GM20000 (cell line): ENCODE data around the gene SFT2D2.

ENCODE experiments used
- DNase-seq: peaks from one replicate; pipeline ENCODE4 v3.0.0; 2012; ENCODE audit warnings: low spot score
- CTCF ChIP-seq: IDR thresholded peaks from 2 replicates; pipeline ENCODE4 v1.5.1; 2012; ENCODE audit warnings: mild to moderate bottlenecking, control low read depth; ENCODE audit errors: extremely low read depth, missing control alignments

The SFT2D2 gene

GRCh38 chr1:168224991-168225390 is 813 bp upstream of the SFT2D2 start:
- no peak for TF ChIP-seq CTCF

DNA sequence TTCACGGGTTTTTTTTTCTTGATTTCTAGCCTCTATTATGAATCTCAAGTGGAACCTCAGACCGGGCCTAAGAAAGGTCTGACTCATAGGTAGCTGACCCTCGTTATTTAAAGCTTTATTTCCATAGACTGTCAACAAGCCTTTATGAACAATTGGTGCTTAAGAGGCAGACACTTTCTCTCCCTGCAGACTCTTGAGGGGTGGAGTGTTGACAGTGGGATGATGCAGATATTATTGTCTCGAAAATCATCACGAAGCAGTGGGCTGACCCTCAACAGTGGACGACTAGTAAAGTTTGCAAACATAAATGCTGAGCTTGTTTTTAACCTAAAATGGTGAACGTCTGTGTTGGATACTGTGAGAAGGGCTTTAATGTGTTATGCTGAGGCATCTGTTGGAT is 1.8 kb downstream of the SFT2D2 start:
- peak; percentile 39 for DNase-seq
- no peak for TF ChIP-seq CTCF

More at GRCh38 chr1:168224991-168225390, 813 bp upstream of the SFT2D2 start:
- no peak for DNase-seq

DNA sequence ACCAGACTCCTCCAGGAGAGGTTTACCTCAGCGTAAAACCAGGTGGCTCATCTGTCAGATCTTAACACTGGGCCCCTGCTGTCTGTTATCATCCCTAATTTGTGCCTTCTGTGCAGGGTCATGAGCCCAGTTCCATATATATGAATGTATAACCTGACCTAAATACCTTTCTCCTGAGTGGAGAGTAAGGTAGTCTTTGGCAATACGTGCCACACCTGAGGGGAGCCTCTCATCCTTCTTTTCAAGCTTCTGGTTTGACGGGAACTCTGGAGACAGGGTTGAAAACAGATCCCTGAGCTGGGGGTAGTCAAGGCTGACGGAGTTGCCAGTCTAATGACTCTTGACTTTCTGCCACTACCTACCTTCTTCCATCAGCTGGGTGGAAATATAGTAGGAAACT is 4.1 kb downstream of the SFT2D2 start:
- no peak for DNase-seq
- no peak for TF ChIP-seq CTCF

DNA sequence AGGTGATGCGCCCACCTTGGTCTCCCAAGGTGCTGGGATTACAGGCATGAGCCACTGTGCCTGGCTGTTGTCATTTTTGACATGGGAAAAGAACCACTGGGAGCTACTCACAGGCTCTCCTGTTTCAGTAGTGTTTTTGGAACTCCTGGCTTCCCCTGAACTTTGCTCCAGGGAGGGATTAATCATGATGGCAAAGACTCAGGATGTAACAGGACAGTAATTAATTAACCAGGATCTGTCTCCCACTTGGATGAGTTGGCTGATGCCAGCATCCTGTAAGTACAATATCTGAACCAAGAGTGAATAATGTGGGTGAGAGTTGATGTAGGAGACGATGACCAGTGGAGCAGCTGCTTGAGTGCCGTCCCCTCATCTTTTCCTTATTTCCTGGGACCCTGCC is 4.9 kb downstream of the SFT2D2 start:
- TF ChIP-seq CTCF = no peak
- no peak for DNase-seq

- DNase-seq = peak; percentile 51
- peak; percentile 31 for TF ChIP-seq CTCF
These were observed 9.2 kb downstream of the SFT2D2 start for GRCh38 chr1:168234846-168235547.

DNA sequence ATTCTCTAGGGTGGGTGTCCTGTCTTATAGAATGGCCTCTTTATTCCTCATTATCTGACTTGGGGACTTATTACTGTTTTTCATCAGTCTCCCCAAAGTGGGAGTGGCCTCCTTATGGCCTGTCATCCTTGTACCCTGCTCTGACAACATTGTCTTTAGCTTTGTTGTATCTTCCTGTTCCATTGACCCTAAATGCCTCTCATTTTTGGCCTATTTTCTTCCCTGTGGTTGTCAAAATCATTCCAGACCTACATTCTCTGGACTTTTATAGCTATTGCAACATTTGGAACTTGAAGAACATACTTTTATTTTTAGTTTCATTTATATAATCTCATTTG is 9.7 kb downstream of the SFT2D2 start:
- DNase-seq = no peak
- TF ChIP-seq CTCF = no peak

DNA sequence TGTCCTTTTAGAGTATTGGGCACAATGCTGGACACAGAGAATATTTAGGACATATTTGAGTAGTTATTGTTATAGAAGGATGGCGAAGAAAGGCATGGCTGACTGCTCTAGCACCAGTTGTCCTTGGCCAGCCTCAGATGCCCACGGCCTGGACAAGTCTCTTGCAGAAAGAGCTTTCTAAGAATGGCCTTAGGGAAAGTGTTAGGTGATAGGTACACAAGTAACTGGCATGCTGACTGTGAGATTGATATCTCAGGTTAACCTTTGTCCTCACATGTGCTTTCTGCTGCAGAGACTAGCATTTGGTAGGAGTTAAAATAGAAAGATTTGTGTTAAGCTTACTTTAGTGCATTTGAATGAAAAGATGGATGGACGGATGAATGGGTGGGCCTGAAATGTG is 10.1 kb downstream of the SFT2D2 start:
- TF ChIP-seq CTCF = no peak
- no peak for DNase-seq
